Measurements from ENCODE around the gene ACD.
A peak's percentile ranks its signal among the peaks of the same experiment; 100 is the strongest.

The ACD gene

GRCh38 chr16:67661886-67662652 lies 2.0 kb upstream of the ACD start:
- H3K27ac ChIP-seq (ENCODE audit: low read length) = no peak overlapping the region
- H2AFZ ChIP-seq (ENCODE audit: low read depth, low read length) = no peak overlapping the region
- H3K4me2 ChIP-seq (ENCODE audit: low read length) = no peak overlapping the region
- no peaks in the 10 kb centered on the region for H4K20me1 ChIP-seq (ENCODE audit: insufficient read depth, low read length)
- no peak overlapping the region for H3K9ac ChIP-seq (ENCODE audit: low read length)
- no peak overlapping the region for H3K4me3 ChIP-seq (ENCODE audit: low read length)
- peaks cover 20% of the 10 kb centered on the region for H3K4me1 ChIP-seq (ENCODE audit: low read length)
- TF ChIP-seq EZH2phosphoT487 (IDR thresholded peaks at IDR 0.05; ENCODE audit: low read depth) = no peak
- TF ChIP-seq CTCF (IDR thresholded peaks at IDR 0.05; ENCODE audit: low read depth, low read length) = no peak
- H3K9me3 ChIP-seq (ENCODE audit: insufficient read depth, low read length) = no peaks in the 10 kb centered on the region
- H3K36me3 ChIP-seq (replicated peaks; ENCODE audit: low read depth, low read length) = peaks cover 13% of the 10 kb centered on the region
- H3K79me2 ChIP-seq (ENCODE audit: low read length) = peaks cover 19% of the 10 kb centered on the region
- H3K27me3 ChIP-seq (ENCODE audit: low read depth, low read length) = no peaks in the 10 kb centered on the region

DNA sequence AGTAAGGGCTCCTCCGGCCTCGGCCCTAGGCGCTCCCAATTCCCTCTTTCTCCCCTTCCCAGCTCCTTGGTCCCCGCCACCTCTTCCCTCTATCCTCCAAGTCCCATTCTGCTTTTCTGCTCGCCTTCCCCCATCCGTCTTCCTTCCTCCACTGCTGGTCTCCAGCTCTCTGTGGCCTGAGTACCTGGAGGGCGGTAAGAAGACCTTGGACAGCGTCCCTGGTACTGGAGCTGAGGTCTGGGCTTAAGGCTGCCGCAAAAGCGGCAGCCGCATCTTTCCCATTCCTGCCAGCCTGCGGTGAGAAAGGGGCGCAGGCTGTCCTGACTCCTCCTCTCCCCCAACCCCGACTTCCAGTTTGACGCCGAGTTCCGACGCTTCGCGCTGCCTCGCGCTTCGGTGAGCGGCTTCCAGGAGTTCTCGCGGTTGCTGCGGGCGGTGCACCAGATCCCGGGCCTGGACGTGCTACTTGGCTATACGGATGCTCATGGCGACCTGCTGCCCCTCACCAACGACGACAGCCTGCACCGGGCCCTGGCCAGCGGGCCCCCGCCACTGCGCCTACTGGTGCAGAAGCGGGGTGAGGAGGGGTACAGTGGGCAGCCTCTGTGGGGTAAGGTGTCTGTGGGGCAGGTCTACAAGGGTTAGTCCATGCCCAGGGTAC lies 1.2 kb upstream of the ACD start:
- Histone ChIP-seq H3K27ac (ENCODE audit: low read length) (peak overlapping the region; percentile 26; the same call in 1 of the 2 replicates), H2AFZ (ENCODE audit: low read depth, low read length) (no peak overlapping the region), H3K27me3 (ENCODE audit: low read depth, low read length) (no peaks in the 10 kb centered on the region), H3K9me3 (ENCODE audit: insufficient read depth, low read length) (no peaks in the 10 kb centered on the region), H3K79me2 (ENCODE audit: low read length) (peaks cover 19% of the 10 kb centered on the region), H3K36me3 (replicated peaks; ENCODE audit: low read depth, low read length) (peaks cover 19% of the 10 kb centered on the region), H4K20me1 (ENCODE audit: insufficient read depth, low read length) (no peaks in the 10 kb centered on the region), H3K4me1 (ENCODE audit: low read length) (peaks cover 19% of the 10 kb centered on the region), H3K4me3 (ENCODE audit: low read length) (peak overlapping the region; percentile 99), H3K4me2 (ENCODE audit: low read length) (peak overlapping the region; percentile 84), H3K9ac (ENCODE audit: low read length) (peak overlapping the region; percentile 64)
- TF ChIP-seq CTCF (IDR thresholded peaks at IDR 0.05; ENCODE audit: low read depth, low read length) (no peak), EZH2phosphoT487 (IDR thresholded peaks at IDR 0.05; ENCODE audit: low read depth) (no peak)

- Histone ChIP-seq H3K36me3 (replicated peaks; ENCODE audit: low read depth, low read length) (peaks cover 21% of the 10 kb centered on the region), H3K79me2 (ENCODE audit: low read length) (peaks cover 19% of the 10 kb centered on the region), H3K9ac (ENCODE audit: low read length) (peak within 1 kb of the TSS; percentile 99), H2AFZ (ENCODE audit: low read depth, low read length) (peak within 1 kb of the TSS; percentile 90), H4K20me1 (ENCODE audit: insufficient read depth, low read length) (no peaks in the 10 kb centered on the region), H3K9me3 (ENCODE audit: insufficient read depth, low read length) (no peaks in the 10 kb centered on the region), H3K4me3 (ENCODE audit: low read length) (peak within 1 kb of the TSS; percentile 99), H3K27me3 (ENCODE audit: low read depth, low read length) (no peaks in the 10 kb centered on the region), H3K4me2 (ENCODE audit: low read length) (peak within 1 kb of the TSS; percentile 93), H3K27ac (ENCODE audit: low read length) (peak within 1 kb of the TSS; percentile 89), H3K4me1 (ENCODE audit: low read length) (peaks cover 14% of the 10 kb centered on the region)
- TF ChIP-seq CTCF (IDR thresholded peaks at IDR 0.05; ENCODE audit: low read depth, low read length) (no peak), EZH2phosphoT487 (IDR thresholded peaks at IDR 0.05; ENCODE audit: low read depth) (no peak)
Observed at GRCh38 chr16:67660564-67661028, 536 bp upstream of the ACD start, which contains the start of gene PARD6A. Gene PARD6A (plus strand): TSS chr16:67660960. CDS start chr16:67661039, 79 bp downstream.
